K562 (cell line): ENCODE results near the gene PDE6B. TPM values are rescaled to one million over a fixed set of nuclear protein-coding genes. Genes with fewer than 3 reads are reported as not detected.

Experiments used
- BCLAF1 ChIP-seq, 2 experiments: fragments of 450-650 bp in 1 of 2; IDR thresholded peaks; 2 replicates each; pipeline ENCODE4 v1.6.1; 2011 to 2017; ENCODE audit warnings: low read depth in 2 of 2, antibody characterized with exemption in 1 of 2, borderline replicate concordance in 1 of 2, low read length in 1 of 2, mild to moderate bottlenecking in 1 of 2, mixed read lengths in 1 of 2; ENCODE audit not compliant: control insufficient read depth in 1 of 2
- ETS2 ChIP-seq: IDR thresholded peaks from 2 replicates; pipeline ENCODE4 v1.6.1; 2016; ENCODE audit warnings: borderline replicate concordance, missing genetic modification characterization, mild to moderate bottlenecking, moderate library complexity, missing compliant biosample characterization; ENCODE audit not compliant: poor library complexity, severe bottlenecking
- HES1 ChIP-seq: fragments of 450-650 bp; IDR thresholded peaks from 2 replicates; pipeline ENCODE4 v1.6.1; 2016; ENCODE audit warnings: low read depth, mild to moderate bottlenecking, moderate library complexity
- MLLT1 ChIP-seq, 2 experiments: fragments of 450-650 bp; IDR thresholded peaks; 2 replicates each; pipeline ENCODE4 v1.6.1; 2016
- THRA ChIP-seq: fragments of 450-650 bp; IDR thresholded peaks from 2 replicates; pipeline ENCODE4 v1.6.1; 2017; ENCODE audit warnings: mild to moderate bottlenecking, moderate library complexity
- ZBTB33 ChIP-seq: sonication (generic); formaldehyde crosslinking; IDR thresholded peaks from 2 replicates; pipeline ENCODE4 v1.8.1; 2023; ENCODE audit warnings: mild to moderate bottlenecking, missing genetic modification reagents
- ZNF224 ChIP-seq: sonication (generic); formaldehyde crosslinking; IDR thresholded peaks from 2 replicates; pipeline ENCODE4 v1.8.0; 2022; ENCODE audit warnings: mild to moderate bottlenecking, missing genetic modification reagents
- ZNF277 ChIP-seq: fragments of 250-450 bp; sonication (Bioruptor Pico); IDR thresholded peaks from 2 replicates; pipeline ENCODE4 v1.8.0; 2022; ENCODE audit warnings: inconsistent platforms, mild to moderate bottlenecking, moderate library complexity, borderline replicate concordance
- ZNF609 ChIP-seq: sonication (generic); formaldehyde crosslinking; IDR thresholded peaks from 2 replicates; pipeline ENCODE4 v1.8.1; 2023; ENCODE audit warnings: missing genetic modification reagents, mild to moderate bottlenecking, borderline replicate concordance
- polyA plus RNA-seq, 8 experiments: library from polyadenylated mRNA; depleted of rRNA in 4 of 8; stranded (reverse) in 5 of 8; unstranded in 3 of 8; fragments of >200 nt; fragmentation: Nextera tagmentation in 2 of 8; fragmentation: Illumina TruSeq in 1 of 8; extraction: Ambion mirVana in 2 of 8; extraction: Trizol in 1 of 8; gene quantifications; 2 replicates each; pipeline versions ENCODE4 v1.2.1 to v1.2.3, GENCODE V29; 2011 to 2014; ENCODE audit warnings: inconsistent platforms in 1 of 8, missing spikeins in 1 of 8
- total RNA-seq, 7 experiments: library from RNA; depleted of rRNA in 6 of 7; stranded (reverse); fragments of >200 nt in 6 of 7; fragmentation: Illumina TruSeq in 2 of 7; extraction: Trizol in 2 of 7; gene quantifications; 2 replicates each; pipeline versions ENCODE4 v1.2.1 to v1.2.3, GENCODE V29; 2011 to 2021; ENCODE audit warnings: low replicate concordance in 1 of 7

The PDE6B gene
- total and polyA plus RNA-seq, 9 of the 15 experiments (the other 6 are each of a cell fraction or from before 2014, with no cell fraction given) = 0.04 TPM; not detected in 8

- TF ChIP-seq ZNF609 (no peak), ZNF224 (CRISPR knock-in tag) (no peak), ETS2 (tag) (no peak), MLLT1 (IDR thresholded peaks at IDR 0.05) (peak in 1 of 2 experiments; percentile 73; a peak in 1 of 4 replicates), HES1 (no peak), THRA (no peak), ZNF277 (CRISPR knock-in tag) (no peak), ZBTB33 (no peak), BCLAF1 (IDR thresholded peaks at IDR 0.05; ENCODE audit: borderline replicate concordance in 1 of 2, control insufficient read depth in 1 of 2, low read depth in 2 of 2, low read length in 1 of 2) (peak in 1 of 2 experiments; percentile 65; a peak in 1 of 4 replicates)
Observed at GRCh38 chr4:704971-705277, 79.6 kb downstream of the PDE6B start (continued).
